GM19395 (cell line): ENCODE measurements around the gene FANCC.

Experiments
- ATAC-seq: cut with Tn5 transposase; IDR thresholded peaks from one replicate; pipeline ENCODE4 v1.9.1; 2021; ENCODE audit warnings: mild to moderate bottlenecking, moderate library complexity; ENCODE audit not compliant: unreplicated experiment

FANCC gene

DNA sequence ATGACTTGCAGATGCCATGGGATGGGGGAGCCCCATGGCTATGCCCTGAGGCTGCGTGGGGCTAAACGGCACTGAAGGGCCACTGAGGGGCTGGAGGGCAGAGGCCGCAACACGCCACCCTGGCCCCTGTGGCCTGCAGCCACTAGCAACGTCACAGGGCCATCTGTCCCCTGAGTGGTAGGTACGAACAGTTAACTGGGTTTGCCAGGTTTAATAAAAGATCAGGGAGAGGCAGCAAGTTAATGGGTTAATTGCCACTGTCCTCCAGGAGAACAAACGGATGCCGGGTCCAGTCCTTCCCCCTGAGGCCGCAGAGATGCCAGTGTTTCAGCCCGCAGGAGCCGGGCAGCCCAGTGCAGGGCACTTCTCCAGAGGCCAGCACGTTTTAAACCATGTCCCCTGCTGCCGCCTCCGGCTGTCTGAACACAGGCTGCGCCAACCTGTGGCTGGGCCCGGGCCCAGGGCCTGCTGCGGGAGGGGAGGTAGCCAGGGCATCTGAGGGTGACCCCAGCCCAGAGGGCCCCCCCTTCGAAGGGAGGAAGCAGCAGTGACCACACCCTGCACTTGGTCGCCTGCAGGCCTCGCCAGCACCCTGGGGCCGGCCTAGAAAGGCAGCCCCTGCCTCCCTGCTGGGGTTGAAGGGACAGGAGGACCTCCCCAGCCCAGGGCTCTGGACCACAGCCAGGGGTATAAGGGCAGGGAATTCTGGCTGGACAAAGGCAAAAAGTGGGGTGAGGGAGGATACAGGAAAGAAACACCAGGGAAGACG, 227.3 kb downstream of the FANCC start:
- no peak for ATAC-seq

DNA sequence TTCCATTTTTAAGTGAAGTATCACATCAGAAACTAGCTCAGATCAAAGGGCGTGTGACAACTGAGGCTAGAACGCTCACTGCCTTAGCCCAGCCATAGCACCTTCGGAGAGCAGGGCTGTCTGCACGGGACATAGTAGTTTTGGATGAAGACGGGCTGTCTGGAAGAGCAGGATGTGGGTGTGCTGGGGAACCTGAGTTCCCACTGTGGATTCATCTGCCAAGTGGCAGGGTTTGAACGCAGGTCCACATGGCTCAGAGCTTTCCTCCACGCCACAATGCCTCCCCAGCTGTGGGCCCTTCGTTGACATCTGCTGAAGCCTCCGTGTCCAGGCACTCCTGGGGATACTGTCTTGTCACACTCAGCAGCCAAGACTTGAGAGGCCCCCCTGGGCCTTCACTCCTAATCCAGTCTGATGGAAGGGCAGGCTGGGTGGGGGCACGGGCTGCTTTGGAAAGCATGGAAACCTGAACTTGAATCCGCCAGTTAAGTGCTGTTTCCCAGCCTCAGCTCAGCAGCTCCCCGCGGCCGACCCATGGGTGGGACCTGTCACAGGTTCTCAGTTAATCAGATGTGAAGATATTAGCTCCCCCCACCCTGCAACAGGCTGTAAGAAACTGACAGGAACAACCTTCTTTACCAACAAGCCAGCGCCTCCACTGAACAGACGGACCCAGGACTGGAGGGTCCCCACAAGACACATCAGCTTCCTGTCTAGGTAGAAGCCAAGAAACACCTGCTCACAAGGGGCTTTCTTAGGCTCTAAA, 228.1 kb downstream of the FANCC start:
- no peak for ATAC-seq

DNA sequence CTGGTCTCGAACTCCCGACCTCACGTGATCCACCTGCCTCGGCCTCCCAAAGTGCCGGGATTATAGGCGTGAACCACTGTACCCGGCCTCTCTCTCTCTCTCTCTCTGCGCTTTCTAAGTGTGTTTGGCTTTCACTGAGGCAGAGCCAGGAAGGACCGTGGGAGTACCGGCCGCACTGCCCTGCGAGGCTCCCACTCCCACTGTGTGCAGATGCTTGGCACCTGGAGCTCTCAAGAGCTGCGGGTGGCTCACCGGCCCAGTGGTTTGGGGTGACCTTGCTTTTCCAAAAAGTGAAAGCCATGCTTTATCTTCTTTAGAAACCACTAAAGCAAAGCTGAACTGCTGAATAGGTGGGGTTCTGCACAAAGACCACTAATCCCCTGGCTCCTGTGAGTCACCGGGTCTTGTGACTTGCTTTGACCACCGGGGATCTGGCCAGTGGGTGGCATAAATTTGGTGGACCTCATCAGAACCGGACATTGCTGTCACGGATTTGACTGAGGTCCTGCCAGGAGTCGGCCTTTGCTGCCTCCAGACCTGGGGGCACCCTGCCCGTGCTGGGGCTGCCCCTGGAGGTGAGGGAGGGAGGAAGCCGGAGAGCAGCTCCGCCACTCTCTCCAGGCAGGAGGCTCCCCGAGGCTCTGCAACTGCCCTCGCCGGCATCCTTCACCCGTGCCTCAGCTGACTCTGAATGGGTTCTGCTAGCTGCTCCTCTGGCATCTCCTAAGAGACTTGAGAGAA, 228.9 kb downstream of the FANCC start:
- no peak for ATAC-seq

DNA sequence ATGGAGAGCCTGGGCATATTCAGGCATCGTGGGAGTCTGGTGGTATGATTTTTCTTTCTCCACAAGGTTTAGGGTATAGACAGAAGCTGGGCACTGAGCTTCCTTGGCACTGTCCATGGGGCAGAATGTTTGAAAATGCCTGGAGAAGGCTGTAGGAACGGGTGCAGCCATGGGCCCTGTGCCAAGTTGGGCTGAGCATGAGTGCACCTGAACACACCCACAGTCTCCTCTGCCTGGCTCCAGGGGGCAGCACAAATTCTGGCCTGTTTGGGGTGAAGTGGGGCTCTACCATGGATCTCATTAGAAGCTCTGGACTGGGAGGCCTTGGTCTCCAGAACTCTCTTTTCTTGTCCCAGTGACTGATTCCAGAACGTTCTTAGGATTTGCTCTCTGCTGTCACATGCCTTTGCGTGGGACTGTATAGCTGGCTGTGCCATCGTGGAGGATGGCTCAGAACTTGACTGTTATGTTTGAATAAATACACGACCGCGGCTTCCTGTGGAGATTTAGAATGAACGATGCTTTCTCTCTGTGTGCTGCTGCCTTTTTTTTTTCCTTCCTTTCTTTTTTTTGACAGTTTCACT, 229.8 kb downstream of the FANCC start:
- no peak for ATAC-seq

DNA sequence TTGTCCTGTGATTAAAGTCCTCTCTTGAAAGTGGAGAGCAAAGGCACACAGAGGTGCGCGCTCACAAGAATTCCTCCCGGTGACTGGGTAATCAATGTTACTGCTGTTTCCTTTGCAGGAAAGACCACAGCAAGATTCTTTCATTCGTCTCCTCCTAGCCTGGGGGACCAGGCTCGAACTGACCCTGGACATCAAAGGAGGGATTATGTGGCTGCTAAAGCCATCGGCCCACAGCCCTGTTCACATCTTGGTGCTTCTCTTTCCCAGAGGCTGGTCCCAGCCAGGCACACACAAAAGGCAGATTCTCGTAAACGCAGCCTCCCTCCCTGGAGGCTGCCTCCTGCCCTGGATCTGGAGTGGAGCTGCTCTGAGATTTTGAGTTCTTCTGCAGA, 230.9 kb downstream of the FANCC start:
- no peak for ATAC-seq

DNA sequence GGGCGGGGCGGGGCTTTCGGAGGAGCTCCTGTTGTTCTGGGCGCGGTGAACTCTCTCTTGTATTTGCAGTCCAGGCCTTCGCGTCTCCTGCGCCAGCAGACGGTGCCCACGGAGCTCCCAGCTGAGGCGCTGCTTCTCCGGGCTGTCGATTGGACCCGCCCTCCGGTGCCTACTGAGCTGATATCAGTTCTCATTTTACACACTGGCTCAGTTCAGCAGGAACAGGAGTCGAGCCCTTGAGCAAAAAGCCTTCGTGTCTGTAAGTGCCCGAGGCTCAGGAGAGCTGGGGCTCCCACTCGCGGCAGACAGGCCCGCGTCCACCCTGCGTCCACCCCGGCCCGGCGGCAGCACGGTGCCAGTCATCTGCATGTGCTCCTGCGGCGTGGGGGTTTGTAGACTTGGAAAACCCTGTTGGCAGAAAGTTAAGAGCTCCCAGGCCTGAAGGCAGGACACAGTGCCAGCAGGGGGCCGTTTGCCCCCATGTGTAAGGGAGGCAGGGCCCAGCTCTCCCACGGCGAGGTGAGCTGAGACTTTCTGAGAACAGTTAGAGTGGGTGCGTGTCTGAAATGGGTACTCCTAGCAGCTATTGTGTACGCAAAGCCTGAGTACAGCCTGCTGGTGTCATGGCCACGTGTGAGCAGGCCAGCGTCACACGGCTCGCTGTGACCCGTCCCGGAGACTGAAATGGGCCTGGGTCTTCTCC, 231.5 kb downstream of the FANCC start:
- no peak for ATAC-seq

DNA sequence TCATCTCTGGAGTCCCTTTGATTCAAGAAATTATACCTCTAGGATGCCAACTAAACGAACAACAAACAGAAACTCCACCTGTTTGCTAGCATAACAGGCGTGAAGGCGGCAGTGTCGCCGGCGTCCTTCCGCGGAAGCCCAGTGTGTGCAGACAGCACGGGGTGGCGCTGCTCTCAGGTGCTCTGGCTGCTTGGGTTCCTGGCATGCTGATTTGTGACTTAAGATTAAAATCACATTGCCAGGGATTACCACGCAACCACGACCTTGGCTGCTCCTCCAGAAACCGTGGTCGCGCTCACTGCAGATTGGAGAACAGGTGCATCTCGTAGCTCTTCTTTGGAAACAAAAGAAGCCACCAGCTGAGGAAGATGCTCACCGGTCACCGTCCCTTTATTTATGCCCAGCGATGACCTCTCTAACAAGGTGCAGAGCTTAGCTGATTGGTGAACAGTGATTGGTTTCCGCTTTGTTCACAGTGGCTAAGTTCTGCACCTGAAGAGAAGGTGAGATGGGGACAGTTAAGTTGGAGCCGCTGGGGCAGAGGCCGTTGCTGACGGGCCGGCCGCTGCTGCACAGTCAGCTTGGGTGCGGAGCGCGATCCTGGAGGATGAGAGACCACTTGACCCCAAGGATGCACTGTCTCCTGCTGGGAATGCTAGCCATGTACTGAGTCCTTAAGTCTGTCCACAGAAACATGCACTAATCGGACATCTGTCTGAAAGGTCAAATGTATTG, 232.3 kb downstream of the FANCC start:
- ATAC-seq, result no peak

DNA sequence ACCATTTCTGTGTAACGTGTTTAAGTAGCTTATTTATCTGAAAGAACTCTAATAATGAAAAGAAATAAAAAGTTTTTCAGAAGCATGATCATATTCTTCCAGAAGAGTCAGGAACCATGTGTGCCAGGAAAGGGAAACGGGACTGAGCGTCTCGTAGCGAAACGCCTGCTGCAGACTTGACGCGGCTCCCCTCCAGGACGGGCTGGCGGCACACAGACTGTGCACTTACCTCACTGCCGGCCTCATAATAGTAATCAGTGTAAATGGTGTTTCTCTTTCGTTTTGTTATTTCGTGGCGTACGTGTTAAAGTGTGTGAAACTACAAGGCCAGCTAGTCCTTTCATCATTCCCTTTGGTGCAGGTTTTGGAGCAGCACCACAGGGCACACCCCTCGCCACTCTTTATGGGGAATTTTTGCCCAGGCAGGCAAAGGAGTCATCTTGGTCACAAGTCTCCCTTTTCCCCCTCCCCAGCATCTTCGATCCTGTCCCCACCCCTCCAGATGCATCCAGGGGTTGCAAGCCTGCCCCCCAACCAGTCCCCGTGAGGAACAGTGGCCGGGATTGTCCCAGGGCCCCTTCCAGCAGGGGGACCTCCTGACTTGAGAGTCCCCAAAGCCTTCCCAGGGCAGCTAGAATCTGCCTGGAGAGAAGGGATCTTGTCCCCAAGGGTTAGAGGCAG, 233.1 kb downstream of the FANCC start:
- no peak for ATAC-seq

DNA sequence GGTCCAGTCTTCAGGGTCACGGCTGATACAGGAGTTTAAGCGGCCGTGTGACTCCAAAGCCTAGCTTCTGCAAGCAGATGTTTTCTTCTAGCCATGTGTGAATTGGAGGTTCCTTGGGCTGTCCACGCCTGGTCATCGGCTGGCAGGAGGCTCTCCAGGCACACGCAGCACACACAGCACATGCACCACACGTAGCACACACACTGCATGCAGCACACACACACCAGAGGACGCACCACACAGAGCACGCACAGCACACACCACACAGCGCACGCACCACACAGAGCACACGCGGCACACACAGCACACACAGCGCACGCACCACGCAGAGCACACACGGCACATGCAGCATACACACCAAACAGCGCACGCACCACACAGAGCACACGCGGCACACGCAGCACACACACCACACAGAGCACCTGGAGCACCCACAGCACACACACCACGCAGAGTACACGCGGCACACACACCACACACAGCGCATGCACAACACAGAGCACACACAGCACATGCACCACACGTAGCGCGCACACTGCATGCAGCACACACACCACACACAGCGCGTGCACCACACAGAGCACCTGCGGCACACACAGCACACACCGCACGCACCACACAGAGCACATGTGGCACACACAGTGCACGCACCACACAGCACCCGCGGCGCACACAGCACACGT, 234.3 kb downstream of the FANCC start:
- no peak for ATAC-seq

DNA sequence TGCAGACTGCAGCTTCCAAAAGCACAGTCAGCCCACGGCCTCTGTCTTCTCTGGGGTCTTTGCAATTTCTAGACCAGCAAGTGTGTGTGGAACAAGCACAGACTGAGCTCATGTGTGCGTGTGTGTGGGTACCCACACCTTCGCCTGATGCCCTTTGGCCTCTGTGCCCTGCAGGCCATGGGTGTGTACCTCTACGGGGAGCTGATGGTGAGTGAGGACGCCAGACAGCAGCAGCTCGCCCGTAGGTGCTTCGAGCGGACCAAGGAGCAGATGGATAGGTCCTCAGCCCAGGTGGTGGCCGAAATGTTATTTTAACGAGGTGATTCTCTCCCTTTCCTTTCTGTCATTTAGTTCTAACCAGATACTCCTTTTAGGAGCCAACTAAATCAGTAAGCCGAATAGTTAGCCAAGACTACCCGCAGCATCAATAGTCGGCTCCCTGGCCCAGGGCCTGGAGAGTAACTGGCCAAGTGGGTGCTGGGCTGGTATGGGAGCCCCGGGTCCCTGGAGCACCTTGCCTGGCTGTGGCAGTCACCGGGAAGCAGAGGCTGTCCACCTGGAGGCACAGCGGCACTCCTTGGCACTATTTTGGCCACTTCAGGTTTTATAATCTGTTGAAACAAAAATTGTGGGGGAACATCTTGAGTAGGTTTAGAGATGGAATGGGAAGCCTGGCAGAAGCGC, 235.0 kb downstream of the FANCC start:
- ATAC-seq, result no peak

DNA sequence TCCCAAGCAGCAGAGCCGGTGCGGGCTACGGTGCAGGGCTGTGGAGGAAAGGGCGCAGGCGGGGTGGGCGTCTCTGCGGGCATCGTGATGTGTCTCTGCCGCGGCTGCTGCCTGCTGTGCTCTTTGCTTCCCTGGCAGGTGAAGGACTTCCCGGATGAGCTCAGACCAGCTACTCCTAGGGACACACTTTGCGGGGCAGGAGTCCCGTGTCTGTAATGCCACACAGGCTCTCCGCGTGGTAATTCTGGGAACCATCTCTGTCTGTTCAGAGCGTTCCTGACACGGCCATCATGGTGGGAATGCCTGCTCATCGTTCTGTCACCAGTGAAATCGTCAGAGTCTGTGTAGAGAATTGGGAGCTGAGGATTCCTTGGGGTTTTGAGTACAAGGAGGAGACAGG, 235.5 kb downstream of the FANCC start:
- no peak for ATAC-seq

DNA sequence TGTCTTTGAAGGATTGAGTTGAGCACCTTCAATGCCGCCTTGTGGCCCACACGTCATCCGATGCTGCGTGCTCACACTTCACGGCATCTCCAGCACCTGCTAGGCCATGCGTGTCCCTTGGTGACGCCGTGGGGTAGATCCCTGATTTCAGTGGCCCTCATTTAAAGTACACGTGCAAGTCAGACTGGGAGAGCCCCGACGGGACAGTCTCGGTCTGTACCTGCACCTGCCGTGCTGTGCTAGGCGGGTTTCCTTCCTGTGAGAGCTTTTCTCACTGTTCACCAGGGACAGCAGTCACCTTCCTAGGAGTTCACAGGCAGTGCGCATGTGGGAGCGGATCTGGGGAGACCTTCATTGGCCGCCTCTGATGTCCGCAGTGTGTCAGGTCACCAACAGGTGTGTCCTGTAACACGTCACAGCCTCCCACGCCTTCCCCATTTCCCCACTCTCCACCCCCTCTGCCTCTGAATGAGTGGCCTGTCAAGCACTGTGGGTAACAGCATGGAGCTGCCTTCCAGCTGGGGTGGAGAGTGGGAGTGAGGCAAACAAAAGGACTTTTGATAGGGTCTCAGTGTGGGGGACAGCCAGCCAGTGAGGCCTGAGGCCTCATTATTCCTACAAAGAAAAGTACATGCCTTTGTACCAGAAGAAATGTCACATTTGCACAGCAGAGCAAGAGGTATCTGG, 236.4 kb downstream of the FANCC start:
- ATAC-seq, result no peak

DNA sequence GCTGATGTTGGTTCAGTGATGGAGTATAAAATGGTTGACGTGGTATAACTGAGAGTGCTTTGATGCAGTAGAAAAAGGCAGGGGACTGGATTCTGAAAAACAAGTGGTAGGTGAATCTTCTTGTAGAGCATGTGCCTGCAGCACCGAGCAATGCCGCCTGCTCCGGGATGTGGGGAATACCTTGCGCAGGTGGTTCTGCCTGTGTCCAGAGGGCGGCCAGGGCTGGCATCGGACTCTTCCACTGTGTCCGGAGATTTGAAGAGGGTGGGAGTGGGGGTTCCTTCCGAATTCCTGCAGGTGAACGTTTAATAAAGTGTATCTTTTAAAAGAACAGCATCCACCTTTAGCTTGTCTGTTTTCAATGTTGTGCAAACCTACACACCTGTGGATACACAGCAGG, 238.0 kb downstream of the FANCC start:
- no peak for ATAC-seq

DNA sequence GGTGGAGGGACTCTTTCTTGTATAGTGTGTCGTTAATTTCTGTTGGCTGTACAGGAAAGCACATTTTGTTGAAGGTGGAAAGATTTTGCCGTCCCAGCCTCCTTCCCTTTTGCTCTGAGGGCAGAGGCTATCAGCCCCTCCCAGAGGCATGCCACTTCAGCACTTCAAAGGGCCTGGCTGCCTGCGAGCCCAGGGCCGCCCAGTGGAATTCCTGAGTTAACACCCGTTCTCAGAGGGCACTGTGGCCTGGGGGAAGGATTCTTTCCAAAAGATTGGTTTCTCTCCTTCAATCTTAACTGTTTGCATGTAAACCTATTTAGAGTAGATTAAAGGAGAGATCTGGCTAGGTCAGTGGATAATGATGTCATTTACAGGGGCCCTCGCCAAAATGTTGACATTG, 238.6 kb downstream of the FANCC start:
- ATAC-seq, result no peak

DNA sequence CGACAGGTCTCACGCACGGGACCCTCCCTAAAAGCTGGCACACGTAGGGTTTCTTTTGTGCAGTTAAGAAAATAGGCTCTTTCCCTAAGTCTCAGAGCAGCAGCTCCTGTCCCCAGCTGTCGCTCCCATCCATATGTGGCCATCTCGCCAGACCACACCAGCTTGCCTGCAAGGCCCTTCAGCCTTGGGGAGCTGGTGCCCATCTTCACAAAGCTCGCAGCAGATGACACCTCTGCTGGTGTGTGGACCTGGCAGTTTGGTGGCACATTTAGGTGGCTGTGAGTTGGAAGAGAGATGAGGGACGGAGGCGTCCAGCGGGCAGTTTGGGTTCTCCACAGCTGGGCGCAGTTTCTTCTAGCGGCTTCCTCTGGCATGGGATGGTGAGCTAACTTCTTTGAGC, 239.0 kb downstream of the FANCC start:
- no peak for ATAC-seq

DNA sequence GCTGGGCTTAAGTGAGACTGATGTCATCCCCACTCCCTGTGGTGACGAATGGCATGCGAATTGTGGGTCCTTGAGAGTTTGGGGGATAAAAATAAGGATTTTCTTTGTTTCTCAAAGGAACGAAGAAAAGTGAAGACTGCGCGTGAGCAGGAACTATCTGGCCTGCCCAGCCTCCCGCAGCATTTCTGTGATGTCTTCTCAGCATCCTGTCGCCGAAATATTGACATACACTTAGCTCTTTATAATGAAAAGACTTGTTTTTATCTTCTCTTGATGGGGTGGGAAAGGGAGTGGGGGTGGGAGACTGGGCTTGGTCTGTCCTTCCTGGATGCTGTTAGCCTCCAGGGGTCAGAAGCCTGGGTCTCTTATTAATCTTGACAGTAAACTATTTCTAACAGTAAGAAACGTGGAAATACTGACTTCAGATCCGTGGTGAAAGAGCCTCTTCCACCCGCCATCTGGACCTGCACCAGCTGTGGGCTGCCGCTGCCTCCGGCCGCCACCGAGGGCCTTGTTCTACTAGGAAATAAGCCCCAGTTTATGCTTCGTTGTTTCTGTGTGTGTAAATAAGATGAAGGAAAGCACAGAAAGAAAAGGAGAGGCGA, 239.6 kb downstream of the FANCC start:
- ATAC-seq, result no peak

DNA sequence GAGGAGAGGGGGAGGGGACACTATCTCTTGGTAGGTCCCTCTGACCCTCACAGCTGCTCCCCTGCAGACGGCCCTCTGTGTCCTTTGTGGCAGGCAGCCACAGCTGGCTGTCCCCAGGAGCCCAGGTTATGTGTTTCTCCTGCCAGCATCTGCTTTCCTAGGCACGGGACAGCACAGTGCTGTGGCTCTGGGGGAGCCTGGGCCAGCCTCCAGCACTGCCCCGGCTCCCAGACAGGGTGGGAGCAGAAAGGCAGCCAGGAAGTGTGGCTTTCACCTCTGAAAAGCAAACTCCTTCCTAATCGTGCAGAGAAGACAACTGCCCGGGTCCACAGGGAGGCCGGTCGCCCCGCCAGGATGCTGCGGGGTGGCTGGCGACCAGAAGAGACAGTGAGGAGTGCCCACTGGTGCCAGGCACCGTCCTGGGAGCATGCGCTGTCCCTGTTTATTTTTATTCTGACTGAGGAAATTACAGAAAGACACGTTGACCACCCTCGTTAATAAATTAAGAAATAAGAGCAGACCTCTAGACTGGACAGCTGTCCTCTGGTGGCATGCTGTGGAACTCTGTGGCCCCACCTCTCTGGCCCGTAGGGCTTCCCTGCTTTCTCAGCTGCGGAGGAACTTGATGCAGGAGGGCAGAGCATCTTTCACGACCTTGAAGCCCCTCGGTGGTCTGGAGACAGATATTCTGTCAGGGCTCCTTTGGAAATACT, 240.3 kb downstream of the FANCC start:
- ATAC-seq, result no peak
